HG02852 (cell line): ENCODE data around the gene NFS1.

Experiments
- ATAC-seq: cut with Tn5 transposase; IDR thresholded peaks from one replicate; pipeline ENCODE4 v1.9.1; 2021; ENCODE audit warnings: mild to moderate bottlenecking, moderate library complexity; ENCODE audit not compliant: unreplicated experiment

The NFS1 gene

DNA sequence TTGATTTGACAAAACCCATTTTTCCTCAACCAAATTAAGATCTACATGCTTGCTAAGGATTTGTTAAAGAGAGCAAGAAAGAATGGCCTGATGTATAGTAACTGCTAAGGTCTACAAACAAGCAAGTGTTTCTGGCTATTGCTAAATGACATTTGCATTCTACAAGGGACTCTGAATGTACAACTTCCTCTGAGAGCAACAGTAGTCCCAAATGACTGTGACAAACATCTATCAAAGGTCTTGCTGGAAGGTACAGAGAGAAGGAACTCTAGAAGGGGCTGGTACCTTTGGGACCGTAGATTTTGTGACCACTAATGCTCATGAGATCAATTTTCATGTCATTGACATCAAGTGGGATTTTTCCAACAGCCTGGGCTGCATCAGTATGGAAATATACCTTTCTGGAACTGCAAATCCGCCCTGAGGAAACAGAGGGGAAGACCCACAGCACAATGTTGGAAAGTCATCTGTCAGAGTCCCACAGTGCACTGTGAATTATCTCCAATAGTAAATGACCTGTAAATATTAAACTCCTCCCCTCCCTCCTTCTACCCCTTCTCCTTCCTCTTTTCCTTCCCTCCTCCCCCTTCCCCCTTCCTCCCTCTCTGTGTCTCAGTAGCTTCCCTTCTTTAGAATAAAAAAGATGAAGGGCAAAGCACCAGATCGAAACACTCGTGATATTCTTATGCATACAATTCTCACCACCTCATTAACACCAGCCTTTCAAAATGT, 18.5 kb downstream of the NFS1 start:
- no peak for ATAC-seq

DNA sequence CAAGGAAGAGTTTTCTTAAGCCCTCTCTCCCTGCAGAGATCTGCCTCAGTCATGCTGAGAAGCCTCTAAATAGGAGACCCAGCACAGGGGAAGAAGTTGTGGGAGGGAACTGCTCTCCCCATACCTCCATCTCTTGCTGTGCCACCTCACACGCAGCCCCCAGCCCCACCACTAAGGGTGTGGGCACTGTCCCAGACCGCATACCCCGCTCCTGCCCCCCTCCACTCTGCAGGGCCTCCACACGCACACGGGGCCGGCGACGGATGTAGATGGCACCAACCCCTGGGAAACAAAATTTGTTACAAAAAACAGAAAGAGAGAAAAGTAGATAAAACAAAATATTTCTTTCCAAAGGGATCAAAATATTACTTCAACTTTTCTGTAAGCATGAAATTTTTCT, 24.2 kb downstream of the NFS1 start:
- no peak for ATAC-seq

DNA sequence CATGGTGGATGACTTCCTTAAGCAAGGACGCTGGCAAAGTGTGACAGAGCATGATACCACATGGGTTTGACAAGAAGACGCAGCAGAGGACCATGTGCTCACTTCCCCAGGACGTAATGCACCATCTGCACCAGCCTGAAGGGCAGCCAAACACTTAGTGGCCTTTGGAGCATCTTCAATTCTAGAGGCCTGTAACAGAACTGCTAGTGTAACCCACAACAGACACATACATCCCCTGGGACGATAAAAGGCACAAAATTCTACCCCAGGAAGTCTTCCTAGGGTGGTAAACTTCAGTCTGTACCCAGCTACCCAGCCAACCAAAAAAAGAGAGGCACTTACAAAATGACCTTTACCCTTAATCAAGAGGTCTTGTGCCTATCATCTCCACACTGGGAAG, 25.3 kb downstream of the NFS1 start:
- no peak for ATAC-seq

DNA sequence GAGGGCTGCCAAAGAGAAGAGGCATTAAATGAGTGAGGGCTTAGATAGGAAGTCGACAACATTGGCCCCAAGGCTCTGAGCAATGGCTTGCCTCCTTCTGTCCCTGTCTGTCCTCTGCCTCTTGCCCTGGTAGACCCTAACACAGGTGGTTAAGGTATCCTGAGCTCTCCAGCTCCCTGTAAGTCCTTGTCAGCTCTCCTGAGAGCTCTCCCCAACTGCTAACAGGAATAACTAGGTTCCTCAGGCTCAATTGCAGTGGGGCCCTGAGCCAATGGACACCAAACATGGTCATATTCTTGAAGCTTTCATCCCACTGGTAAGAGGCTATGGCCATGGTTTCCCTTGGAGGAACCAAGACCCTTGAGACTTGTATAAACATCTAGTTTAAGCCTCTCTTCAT, 29.5 kb downstream of the NFS1 start:
- no peak for ATAC-seq

DNA sequence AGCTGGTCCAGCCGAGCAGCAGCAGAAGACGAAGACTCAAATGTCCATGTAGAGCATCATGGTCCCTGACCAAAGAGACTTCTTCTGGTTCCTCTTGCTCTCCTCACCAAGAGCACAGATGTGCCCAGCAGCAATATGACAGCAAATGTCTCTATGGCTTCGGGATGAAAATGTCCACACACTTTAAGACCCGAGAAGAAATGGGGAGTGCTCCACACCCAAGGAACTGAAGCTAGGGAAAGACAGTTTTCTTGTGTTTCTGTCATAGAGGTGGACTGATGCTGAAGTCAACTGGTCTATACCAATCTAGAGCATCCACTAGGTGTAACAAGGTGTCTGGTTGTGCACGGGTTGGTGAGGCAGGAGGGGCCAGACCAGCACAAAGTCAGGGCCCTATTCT, 29.9 kb downstream of the NFS1 start:
- ATAC-seq = no peak

DNA sequence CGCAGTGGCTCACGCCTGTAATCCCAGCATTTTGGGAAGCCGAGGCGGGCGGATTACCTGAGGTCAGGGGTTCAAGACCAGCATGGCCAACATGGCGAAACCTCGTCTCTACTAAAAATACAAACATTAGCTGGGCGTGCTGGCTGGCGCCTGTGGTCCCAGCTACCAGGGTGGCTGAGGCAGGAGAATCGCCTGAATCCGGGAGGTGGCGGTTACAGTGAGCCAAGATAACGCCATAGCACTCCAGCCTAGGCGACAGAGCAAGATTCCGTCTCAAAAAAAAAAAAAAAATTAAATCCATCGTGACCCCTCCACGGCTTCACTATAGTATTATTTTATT, 33.2 kb downstream of the NFS1 start:
- no peak for ATAC-seq

DNA sequence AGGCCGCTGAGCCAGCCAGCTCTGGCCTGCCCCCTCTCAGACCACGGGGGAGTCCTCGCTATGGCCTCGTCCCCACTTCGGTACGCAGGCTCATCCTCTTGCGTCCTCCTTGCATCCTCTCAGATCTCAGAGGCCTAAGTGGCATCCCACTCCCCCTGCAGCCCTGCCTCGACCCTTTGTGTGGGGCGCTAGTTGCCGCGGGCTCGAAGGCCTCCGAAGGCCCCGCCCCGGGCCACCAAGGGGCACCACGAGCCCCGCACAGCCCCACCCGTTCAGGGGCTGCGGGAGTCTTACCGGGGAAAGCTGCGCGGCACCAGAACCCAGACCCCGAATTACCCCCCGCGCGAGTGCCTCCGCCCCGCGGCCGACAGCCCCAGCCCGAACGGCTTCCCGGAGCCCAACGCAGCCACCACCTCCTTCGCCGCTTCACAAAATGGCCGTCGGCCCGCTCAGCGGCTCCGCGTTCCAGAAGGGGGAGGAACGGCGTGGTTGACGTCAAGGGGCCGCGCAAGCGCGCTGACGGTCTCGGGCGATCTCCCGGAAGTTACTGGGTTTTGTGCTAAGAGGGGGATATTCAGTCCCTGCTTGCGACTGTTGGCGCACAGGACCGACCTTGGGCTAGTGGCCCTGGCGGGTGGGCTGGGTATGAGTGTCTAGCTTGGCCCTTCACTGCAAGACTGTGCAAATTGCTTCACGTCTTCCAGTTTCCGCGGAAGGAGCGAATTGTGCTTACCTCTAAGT, 34.5 kb downstream of the NFS1 start, which contains the start of the genes CPNE1 and RBM12:
Gene CPNE1 (minus strand): TSS at position 435 of the 741 bp plus-strand sequence. CDS start 31,977 bp downstream, outside the sequence.
Gene RBM12 (minus strand): TSS at position 435 of the 741 bp plus-strand sequence. CDS start 9,578 bp downstream, outside the sequence.
- peak; percentile 79 for ATAC-seq

DNA sequence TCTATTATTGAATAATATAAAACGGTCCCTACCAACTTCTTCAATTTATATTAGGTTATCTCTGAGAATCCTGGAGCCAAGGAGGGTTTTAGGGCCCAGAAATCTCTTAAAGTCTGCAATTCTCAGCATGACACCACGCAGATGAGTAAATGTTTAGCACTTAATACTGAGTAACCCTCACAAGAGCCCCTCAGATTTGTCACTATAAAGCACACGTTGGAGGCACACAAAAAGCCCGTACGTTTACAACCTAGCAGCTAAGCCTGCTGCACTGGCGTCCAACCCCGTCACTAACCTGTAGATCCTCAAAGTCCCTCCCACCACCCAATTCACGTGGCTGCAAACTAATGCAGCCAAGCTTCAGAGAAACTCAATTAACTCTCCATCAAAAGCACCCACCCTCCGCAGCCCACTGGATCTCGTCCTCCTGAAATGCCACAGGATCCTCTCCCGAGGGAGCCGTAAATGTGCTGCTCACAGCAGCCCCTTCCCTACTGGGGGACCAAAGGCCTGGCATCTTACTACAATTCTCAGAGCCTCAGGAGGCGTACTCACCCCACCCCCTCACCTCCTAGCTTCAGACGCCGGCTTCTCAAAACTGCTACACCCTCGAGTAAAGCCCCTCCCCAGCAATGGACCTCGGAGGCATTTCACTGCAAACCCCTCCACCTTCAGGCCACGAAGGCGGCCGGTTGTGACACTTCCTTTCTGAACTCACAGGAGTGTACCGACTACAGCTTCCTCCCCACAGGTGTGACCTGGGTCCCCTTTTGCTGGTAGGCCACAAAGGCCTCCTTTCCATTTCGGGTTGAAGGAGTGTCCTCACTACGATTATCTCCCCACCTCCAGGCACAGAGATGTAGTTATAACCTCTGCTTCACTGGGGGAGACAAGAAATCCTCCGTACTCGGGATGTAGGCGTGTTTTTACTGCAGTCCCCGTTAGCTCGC, 35.4 kb downstream of the NFS1 start:
- ATAC-seq = peak; percentile 19

DNA sequence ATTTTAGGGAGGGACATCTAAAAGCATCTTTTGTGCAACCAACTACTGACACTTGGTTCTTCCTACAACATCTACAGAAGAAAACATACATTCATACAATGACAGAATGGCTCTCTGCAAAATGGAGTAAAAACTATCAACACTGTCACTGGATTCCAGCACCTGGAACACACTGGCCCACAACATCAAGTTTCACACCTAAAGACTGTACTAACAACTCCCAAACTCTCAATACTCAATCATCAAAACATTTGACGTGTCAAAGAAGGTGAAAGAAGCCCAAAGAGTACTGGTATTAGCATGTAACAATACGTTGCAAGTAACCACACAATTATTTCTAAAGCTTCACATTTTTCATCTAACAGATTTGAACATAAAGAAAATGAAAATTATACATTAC, 36.6 kb downstream of the NFS1 start:
- no peak for ATAC-seq

DNA sequence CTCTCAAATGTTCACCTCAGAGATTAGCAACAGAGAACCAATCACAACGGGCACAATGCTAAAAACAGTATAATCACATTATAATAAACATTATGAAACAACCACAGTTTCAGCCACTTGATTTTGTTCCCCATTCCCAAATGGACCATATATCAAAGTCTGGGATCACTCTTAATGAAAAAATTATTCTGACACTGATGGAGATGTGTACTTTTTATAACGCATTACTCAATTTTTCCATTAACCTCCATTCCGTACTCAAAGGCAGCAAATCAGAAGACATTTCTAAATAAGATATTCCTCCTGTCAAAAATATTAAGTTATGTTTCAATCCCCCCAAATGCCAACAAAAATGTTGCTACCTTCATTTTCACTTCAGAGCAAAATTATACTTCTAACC, 37.2 kb downstream of the NFS1 start:
- no peak for ATAC-seq

DNA sequence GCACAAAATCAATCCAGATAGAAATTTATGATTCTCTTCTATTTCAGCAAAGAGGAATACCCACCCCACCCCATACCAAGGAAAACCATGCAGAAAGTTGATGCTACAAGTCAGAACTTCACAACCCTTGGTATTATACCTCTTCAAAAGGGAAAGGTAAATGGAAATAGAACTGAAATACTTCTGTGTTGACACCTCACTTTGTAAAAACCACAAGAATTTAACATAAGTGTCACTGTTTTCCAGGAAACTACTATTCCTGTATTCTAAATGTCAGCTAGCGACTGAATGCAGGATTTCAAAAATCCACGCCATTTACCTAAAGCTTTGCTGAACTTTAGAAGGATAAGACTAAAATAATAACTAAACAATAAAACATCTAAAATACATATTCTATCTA, 38.1 kb downstream of the NFS1 start:
- ATAC-seq = no peak

DNA sequence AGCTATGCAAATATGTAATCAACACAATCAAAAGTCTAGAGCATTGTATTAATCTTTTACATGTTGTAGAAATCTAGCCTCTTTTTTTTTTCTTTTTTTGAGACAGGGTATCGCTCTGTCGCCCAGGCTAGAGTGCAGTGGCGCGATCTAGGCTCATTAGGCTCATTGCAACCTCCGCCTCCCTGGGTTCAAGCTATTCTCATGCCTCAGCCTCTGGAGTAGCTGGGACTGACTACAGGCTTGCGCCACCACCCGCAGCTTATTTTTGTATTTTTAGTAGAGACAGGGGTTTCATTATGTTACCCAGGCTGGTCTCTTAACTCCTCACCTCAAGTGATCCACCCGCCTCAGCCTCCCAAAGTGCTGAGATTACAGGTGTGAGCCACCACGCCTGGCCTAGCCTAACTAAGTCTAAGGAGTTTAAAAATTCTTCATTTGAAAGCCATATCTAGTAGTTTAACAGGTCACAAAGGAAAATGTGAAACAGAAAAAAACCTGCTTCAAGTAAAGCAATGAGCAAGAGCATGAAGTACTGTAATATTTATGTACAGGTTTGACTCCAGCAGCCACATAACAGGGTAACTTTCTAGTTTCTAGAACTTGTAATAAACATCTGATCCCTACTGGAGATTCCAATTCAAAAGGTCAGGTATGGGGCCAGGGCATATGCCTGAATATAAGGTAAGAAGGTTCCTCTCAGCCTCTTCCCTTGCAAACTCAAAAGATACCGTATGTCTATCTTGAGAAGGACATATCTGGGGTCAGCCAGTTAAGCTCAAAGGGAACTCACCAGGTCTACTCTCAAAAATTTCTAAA, 38.8 kb downstream of the NFS1 start:
- no peak for ATAC-seq

DNA sequence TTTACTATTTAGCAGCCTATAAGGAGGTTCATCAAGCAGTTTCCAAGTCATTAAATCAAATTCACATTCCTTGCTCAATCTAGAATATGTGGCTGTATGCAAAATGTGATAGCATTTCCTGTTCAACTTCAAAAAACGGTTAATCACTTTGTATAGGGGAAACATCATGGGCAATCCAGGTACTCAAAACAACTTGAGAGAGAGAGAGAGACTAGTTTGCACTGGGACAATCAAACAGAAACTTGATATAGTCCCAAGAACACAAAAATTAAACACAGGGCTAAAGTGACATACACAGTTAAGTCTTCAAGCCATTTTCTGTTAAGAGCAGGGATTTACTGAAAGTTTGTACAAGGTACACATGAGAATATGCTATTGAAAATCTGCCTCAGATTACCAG, 41.9 kb downstream of the NFS1 start:
- no peak for ATAC-seq

DNA sequence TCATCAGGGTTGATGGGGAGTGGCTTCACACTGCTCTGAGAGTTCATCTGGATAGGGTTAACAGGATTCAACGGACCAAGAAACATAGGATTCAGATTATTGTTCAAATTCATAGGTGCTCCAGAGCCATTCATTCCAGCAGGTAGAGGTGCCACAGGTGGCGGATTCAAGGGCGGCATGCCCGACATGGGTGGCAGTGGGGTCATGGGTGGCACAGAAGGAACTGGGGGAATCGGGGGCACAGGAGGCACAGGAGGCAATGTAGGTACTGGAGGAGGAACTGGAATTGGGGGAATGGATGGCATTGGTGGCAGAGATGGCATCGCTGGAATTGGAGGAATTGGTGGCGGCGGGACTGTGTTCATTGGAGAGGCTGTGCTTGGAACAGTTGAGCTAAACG, 44.7 kb downstream of the NFS1 start:
- no peak for ATAC-seq

DNA sequence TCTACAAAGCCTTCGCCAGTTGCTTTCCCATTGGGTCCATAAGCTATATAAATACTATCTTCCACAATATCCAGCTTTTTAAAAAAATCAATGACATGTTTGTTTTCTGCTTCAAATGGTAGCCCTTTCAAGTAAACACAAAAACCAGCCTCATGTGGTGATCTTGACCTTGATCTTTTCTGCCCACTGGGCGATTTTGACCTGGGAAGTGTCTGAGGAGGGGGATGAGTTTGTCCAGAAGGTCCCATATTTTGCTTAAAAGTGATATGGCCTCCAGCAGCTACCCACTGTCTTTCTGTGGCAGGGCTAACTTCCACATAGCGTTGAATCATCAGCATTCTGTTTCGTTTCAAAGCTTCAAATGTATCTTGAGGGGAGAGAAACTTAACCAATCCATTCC, 45.3 kb downstream of the NFS1 start:
- ATAC-seq = no peak

DNA sequence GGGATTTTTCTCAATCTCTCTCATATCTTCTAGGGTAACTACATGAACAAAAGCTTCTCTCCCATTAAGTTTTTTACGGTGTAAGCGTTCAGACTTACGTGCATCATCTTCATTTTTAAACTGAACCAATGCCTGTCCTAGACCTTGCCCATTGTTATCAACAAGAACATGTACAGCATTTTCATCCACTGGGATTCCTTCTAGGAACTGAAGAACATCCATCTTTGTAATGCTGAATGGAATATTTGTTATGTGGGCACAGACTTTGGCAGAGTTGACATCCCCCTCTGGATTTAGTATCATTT, 45.8 kb downstream of the NFS1 start:
- no peak for ATAC-seq

DNA sequence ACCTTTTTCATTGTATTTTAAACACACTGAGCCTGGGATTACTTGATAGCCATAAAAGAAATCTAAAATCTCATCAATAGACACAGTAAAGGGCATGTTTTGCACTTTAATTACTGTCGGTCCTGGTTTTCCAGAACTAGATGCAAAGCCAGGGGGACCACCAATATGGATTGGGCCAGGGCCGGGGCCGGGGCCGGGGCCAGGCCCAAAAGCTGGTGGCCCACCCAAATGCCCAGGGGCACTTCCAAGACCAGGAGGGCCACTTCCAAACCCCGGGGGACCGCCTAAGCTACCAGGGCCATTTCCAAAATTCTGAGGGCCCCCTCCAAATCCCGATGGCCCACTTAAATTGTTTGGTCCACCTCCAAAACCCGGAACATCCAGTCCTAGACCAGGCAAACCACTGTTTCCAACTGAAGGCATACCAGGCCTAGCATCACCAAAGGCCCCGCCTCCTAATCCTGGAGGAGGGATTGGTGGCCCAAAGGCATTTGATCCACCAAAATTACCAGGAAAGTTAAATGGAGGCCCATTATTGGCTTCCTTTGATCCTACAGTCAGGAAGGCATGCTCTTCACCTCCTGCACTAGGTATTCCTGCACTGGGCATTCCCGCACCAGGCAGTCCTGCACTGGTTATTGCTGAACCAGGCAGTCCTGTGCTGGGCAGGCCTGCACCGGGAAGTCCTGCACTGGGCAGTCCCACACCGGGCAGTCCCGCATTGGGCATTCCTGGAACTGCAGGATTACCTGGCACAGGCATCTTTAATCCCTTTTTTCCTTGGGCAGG, 46.3 kb downstream of the NFS1 start:
- no peak for ATAC-seq

DNA sequence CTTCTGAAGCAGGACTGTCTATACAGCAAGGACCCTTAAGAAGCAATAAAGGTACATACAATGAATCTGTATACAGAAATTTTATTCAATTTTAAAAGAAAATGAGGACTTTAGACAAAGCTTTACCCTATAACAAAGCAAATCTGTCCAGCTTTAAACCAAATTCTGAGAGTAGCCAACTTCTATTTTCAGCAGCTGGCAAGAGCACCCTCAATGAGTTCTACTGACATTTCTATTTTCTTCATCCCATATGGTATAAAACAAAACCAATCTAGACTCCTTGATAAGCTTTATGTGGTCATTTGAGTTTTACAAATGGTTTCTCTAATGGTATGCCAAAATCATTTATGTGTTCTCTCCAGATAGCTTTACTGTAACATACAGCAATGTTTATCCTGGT, 47.2 kb downstream of the NFS1 start:
- no peak for ATAC-seq

DNA sequence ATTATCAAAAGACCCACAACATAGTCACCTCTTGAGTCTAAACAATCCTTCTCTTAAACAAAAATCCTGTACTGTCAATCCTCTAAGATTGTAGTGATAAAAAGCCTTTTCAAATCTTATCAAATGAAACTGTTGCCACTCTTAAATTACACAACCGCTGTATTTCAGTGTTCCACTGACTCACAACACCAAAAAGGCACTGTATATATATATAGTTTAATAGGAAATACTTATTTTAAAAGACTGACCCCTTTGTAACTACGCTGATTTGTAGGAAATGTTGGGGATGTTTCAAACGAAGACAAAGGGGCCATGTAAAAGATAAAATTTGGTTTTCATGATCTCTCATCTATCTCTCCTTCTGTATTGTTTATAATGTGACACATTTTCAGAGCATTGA, 48.5 kb downstream of the NFS1 start:
- ATAC-seq = no peak

DNA sequence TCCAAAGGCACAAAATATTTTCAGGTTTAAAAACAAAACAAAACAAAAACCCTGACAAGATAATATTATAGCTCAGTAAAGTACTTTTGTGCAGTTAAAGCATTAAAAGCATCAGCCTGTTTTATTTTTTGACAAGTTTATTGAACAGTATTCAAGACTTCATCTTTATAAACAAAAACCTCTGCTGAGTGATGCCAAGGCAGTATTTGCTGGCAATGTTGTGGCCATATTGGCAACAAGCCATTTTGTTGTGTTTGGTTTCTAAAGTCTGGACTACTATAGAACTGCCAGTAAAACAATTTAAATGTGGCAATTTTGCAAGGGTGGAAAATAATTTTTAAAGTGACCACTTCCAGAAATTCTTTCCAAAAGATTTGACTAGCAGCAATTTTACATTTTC, 50.3 kb downstream of the NFS1 start:
- ATAC-seq = no peak
